SKM-1 treated with dmso at 0.1 percent for 144 hours (cell line): ENCODE measurements around the gene SLC26A5.

ENCODE experiments used
- DNase-seq: peaks from one replicate; lab custom pipeline; 2025; ENCODE audit not compliant: unreplicated experiment; lab: John Stamatoyannopoulos, UW

Gene SLC26A5

DNA sequence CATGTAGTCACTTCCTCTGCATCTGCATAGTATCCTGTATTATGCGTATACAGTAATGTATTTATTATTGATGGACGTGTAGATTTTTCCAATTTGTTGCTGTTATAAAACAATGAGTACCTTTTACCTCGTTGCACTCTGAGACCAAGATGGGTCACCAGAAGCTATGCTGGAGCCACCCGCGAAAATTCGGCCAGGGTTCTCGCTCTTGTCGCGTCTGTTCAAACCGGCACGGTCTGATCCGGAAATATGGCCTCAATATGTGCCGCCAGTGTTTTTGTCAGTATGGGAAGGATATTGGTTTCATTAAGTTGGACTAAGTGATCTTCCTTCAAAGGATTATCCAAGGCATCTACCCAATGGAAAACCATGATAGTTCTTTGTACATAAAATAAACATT lies 97.6 kb downstream of the SLC26A5 start:
- no peak for DNase-seq

DNA sequence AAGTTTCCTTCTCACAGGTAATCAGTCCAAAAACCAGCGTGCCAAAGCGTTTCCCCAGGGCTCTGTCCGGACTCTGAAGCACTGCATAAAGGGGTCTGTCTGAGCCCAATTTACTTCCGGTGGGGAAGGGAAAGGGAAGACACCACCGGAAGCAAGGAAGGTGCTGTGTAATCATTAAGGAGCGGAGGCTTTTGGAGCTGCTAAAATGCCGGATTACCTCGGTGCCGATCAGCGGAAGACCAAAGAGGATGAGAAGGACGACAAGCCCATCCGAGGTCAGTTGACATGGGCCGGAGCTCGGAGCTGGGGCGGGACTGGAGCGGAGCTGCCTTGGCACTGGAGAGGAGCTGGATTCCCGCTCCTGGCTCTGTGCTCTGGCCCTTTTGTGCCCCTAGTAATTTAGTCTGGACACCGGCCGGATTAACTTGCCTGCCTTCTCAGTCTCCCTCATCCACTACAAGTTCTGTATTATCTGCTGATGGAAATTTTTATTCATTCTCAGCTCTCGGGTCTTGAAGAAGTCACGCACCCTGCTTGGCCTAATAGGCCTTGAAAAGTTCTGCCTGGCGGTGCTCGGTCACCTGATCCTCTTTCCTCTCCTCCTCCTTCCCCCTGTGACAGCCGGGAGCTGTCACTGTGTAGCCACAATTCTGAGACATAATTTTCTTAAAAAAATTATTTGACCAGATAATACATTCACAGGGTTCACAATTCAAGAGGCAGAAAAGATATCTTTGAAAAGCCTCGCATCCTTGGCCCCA lies 98.3 kb downstream of the SLC26A5 start, which contains the start of gene PSMC2:
Gene PSMC2, plus strand, starts transcription at position 137 of the 761 bp plus-strand sequence. Its CDS starts 69 bp downstream, at position 206.
- DNase-seq: peak; percentile 74

DNA sequence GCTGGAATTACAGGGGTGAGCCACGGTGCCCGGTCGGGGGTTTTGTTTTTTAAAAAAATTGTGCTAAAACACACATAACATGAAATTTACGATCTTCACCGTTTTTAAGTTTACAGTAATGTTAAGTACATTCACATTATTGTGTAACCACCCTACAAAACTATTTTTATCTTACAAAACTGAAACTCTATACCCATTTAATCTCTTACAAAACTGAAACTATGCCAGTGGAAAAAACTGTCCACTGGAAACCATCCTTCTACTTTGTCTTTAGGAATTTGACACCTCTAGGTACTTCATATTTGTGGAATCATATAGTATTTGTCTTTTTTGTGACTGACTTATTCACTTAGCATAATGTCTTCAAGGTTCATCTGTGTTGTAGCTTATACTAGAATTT lies 99.6 kb downstream of the SLC26A5 start:
- no peak for DNase-seq

DNA sequence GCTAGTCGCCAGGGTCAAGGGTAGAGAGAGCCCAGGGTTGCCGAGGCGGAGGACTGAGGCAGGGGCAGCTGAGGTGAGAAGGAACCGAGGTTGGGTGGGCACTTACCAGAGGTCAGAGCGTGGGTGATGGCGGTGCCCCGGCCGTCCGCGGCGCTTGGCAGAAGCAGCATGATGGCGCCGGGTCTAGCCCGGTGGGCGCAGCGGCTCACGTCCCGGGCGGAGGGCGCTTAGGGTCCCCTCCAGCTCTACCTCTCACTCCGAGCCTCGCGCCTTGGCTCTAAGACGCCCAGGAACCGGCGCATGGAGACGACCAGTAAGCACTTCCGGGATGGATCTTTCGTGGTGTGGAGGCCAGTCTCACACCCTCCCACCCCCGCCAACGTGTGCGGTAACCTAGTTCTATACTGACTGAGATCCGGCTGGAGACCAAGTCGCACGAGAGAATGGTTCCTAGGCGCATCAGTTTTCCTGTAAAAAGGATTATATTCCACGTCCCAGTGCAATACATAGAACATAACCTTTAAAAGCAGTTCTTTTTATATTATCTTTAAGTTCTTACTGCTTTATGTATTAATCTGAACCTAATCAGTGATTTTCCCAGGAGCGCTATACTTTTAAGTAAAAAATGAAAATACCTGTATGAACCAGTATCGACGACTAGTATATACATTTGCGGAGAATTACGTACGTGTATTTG lies 101.4 kb downstream of the SLC26A5 start, which contains the start of gene DNAJC2:
Gene DNAJC2, minus strand, starts transcription at position 315 of the 697 bp plus-strand sequence. Its CDS starts 145 bp downstream, at position 170.
- DNase-seq: peak; percentile 86

DNA sequence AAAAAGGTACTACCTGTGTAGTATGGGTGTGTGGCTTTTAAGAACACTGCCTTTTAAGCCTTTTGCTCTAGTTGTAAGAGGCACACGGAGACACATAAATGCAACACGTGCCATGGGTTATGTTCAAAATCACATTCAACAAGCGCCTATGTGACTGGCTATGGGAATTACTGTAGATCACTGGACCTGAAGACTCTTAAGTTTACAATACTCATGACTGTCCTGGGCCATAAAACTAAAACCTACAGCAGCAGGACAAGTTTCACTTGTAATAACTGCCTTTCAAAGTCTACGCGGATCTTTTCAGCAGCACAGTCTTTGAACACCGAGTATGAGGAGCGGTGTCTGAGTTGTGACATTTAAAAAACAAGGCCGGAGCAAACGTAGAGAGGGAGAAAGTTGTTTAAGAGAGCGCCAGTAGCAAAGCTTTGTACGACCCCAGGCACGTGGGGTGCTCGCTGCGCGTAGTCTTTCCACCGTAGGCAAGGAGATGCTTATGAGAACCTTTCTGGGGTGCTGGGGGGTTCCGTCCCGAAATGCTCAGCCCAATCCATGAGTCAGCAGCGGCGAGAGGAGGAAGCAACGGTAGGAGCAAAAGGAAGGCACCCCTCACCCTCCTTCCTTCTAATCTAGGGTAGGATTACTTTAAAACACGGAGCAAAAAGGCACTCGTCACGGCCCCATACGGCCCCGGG lies 102.1 kb downstream of the SLC26A5 start:
- peak; percentile 19 for DNase-seq

DNA sequence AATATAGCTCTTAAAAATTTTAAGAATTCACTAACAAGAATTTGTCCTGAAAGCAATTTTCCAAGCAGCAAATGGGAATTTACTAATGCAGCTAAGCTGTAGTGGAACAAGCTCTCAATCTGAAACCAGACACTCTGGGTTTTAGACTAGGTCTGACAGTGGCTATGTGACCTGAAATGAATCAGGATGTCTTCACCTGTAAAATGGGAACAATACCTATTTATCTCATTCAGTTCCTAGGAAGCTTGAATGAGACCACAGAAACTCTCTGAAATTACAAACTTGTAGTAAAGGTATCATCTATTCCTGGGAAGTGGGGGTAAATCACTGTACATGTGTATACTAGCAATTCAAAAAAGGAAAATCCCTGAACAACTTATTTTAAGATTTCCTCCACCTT lies 102.7 kb downstream of the SLC26A5 start:
- DNase-seq: no peak

DNA sequence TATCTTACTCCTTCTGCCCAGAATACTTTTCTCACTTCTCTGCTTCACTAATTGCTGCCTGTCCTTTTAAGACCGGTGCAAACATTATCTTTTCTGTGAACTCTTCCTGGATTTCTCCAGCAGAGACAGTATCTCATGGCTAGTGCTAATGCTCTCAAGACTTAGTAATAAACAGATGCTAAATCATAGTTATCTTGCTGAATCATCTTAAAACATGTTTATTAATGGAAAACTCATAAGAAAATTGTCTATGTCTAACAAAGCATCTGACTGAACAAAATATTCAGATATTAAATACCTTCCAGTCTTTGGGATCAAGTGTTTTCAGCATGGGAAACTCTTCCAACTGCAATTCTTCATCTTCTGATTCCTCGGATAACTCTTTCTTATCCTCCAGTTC lies 104.5 kb downstream of the SLC26A5 start:
- no peak for DNase-seq

DNA sequence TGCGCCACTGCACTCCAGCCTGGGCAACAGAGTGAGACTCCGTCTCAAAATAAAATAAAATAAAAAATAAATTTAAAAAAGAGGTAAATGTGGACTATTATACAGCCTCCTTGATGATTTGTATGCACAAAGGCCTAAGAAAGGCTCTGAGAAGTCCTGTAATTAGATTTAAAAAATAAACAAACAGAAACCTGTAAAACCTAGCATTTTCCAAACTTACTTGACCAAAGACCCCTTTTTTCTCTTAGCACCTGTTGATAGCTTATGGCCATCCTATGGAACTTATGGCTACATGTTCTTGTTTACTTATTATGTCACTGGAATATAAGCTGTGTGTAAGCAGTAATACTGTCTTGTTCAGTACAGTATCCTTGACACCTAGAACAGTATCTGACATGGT lies 107.1 kb downstream of the SLC26A5 start:
- no peak for DNase-seq

DNA sequence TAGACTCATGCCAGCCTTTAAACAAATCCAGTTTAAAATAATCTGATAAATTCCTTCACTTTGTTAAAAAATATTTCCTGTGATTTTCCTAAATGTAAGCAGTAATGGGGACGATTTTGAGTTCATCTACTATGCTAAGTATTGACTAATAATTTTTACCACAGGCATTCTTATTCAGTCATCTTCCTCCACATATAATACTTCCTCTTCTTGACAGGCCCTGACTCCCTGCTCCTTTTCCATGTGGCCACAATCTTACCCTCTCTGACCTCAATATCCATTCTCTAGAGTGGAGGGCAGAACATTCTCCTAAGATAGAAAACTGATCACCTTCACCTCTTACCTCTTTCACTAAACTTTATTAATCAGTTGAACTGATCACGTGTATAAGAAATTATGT lies 109.2 kb downstream of the SLC26A5 start:
- DNase-seq: peak; percentile 42

DNA sequence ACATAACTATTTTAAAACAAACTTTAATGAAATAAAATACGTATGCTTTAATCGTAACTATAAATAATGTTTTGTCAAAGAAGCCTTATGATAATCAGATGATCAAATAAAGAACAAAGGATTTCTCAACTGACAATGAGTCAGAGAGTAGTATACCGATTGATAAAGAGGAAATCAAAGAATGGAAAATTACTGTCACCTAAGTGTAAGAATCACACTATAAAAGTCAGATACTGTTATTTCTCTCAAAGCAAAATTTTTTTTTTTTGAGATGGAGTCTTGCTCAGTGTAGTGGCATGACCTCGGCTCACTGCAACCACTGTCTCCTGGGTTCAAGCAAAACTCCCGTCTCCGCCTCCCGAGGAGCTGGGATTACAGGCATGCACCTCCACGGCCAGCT lies 120.3 kb downstream of the SLC26A5 start:
- no peak for DNase-seq
